ENCODE data around the gene SORD.
"Not testable (repeated sequence)": the region's sequence is repeated elsewhere in the genome, so short reads cannot be mapped to it uniquely, and the experiment has no call there.

The SORD gene

DNA sequence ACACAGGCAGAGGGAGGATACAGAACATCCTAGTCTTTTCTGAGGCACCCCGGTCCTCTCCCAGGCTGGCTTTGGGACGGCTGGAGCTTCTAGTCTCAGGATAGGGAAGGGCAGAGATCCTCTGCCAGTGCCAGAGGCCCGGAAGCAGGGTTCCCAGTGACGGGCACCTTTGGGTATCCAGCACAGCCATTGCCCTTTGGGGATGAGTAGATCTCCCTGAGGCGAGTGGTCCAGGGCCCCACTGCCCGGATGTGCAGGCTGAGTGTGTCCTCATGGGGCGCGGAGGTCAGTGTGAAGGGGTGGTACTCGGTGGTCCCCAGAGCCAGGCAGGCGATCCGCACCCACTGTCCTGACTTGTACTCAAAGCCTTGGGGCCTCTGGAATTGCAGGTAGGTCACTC is 72.7 kb downstream of the SORD start:
- Histone ChIP-seq H3K27ac (ENCODE audit: insufficient read depth, low read depth, low read length, poor library complexity, severe bottlenecking) (no peak overlapping the region), H3K36me3 (ENCODE audit: control insufficient read depth, insufficient read depth, low read length) (no peaks in the 10 kb centered on the region), H3K9me3 (ENCODE audit: control insufficient read depth, low read length) (no peaks in the 10 kb centered on the region), H3K4me1 (ENCODE audit: control insufficient read depth, insufficient read depth, low read length) (peaks cover 4% of the 10 kb centered on the region), H3K4me3 (ENCODE audit: insufficient read depth, low read depth, low read length) (no peak overlapping the region), H3K27me3 (ENCODE audit: control insufficient read depth, insufficient read depth, low read length, poor library complexity, severe bottlenecking) (no peaks in the 10 kb centered on the region)
- WGBS, 2 experiments: 95 to 96% methylated on average over 11 of the region's 11 CpGs

DNA sequence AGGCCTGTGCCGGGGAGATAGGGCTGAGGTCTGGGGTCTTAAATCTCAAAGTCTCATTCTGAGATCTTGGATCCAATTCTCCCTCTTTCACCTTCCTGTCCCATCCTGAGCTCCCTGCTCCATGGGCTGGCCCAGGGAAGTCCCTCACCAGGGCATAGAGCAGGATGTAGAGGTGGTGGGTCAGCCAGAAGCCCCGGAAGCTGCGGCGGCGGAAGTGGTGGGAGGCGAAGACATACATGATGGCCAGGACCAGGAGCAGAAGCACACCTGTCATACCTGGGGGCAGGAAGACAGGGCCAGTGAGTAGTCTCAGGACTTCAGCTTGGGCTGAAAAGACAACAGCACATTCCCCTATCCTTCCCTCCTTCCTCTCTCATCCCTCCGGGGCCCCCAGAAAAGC is 74.5 kb downstream of the SORD start:
- H3K4me1 ChIP-seq (ENCODE audit: control insufficient read depth, insufficient read depth, low read length): peaks cover 11% of the 10 kb centered on the region
- H3K9me3 ChIP-seq (ENCODE audit: control insufficient read depth, low read length): no peaks in the 10 kb centered on the region
- 95% methylated on average over 7 of the region's 7 CpGs for WGBS, 2 experiments
- no peak overlapping the region for H3K4me3 ChIP-seq (ENCODE audit: insufficient read depth, low read depth, low read length)
- no peak overlapping the region for H3K27ac ChIP-seq (ENCODE audit: insufficient read depth, low read depth, low read length, poor library complexity, severe bottlenecking)
- H3K36me3 ChIP-seq (ENCODE audit: control insufficient read depth, insufficient read depth, low read length): no peaks in the 10 kb centered on the region
- H3K27me3 ChIP-seq (ENCODE audit: control insufficient read depth, insufficient read depth, low read length, poor library complexity, severe bottlenecking): no peaks in the 10 kb centered on the region

DNA sequence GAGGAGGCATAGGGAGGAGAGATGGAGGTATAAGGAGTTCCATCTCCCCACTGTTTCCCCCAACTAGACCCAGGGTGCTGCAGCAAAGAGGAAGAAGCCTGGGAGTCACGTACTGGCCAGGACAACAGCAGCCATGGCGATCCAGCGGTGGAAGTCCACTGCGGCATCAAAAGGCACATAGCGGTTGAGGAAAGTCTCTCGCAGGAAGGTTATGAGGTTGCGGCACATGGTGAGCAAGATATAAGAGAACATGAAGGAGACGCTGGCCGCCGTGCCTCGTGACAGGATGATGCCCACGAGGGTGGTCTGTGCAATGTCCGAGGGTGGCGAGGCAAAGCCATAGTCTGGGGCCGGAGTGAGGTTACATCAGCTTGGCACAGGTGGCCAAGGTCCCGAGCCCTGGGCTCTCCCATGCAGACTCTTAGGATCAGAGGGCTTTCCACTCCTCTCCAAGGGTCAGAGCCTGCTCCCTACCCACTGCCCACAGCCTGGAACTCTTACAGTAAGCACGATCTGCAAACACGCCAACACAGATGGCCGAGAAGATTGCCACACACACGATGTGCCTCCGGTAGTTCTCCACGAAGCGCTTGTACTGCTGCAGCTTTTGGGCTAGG is 76.7 kb downstream of the SORD start:
- no peak overlapping the region for H3K4me3 ChIP-seq (ENCODE audit: insufficient read depth, low read depth, low read length)
- H3K27me3 ChIP-seq (ENCODE audit: control insufficient read depth, insufficient read depth, low read length, poor library complexity, severe bottlenecking): no peaks in the 10 kb centered on the region
- H3K4me1 ChIP-seq (ENCODE audit: control insufficient read depth, insufficient read depth, low read length): peaks cover 11% of the 10 kb centered on the region
- WGBS, 2 experiments: 91% methylated on average over 23 of the region's 23 CpGs
- no peak overlapping the region for H3K27ac ChIP-seq (ENCODE audit: insufficient read depth, low read depth, low read length, poor library complexity, severe bottlenecking)
- H3K36me3 ChIP-seq (ENCODE audit: control insufficient read depth, insufficient read depth, low read length): no peaks in the 10 kb centered on the region
- H3K9me3 ChIP-seq (ENCODE audit: control insufficient read depth, low read length): no peaks in the 10 kb centered on the region

DNA sequence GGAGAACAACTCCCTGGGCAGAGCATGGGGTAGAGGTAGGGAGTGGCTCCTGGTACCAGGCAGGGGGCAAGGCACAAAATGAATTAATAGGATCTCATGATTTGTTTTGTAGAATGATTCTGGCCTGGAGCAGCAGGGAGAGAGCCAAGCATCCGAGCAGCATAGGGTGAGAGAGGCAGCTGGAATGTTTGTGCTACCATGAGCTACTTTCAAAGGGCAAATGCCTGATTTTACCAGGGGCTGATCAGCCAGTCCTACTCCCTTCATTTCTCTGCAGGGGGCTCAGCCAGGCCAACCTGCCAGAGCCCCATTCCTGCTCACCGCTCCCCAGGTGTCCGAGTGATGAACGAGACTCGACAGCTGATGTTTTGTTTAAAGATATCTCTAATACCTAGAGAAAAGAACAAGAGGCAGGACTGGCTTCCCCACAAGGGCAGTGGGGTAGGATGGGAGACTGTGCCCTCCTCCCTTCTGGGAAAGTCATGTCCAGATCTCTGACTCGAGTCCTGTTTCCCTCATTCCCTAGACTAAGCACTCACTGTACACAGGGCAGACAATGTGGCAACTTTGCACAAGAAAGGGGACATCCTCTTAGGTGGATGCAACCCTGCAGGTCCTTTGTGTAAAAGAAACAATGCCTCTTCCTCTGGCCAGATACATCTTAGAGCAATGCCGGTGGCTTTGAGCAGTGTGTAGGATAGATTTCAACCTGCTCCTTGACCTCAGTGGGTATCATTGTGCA is 78.1 kb downstream of the SORD start:
- Histone ChIP-seq H3K4me3 (ENCODE audit: insufficient read depth, low read depth, low read length) (no peak overlapping the region), H3K27me3 (ENCODE audit: control insufficient read depth, insufficient read depth, low read length, poor library complexity, severe bottlenecking) (no peaks in the 10 kb centered on the region), H3K9me3 (ENCODE audit: control insufficient read depth, low read length) (no peaks in the 10 kb centered on the region), H3K4me1 (ENCODE audit: control insufficient read depth, insufficient read depth, low read length) (peaks cover 11% of the 10 kb centered on the region), H3K27ac (ENCODE audit: insufficient read depth, low read depth, low read length, poor library complexity, severe bottlenecking) (no peak overlapping the region), H3K36me3 (ENCODE audit: control insufficient read depth, insufficient read depth, low read length) (no peaks in the 10 kb centered on the region)
- 46 to 53% methylated on average over 7 of the region's 7 CpGs for WGBS, 2 experiments

DNA sequence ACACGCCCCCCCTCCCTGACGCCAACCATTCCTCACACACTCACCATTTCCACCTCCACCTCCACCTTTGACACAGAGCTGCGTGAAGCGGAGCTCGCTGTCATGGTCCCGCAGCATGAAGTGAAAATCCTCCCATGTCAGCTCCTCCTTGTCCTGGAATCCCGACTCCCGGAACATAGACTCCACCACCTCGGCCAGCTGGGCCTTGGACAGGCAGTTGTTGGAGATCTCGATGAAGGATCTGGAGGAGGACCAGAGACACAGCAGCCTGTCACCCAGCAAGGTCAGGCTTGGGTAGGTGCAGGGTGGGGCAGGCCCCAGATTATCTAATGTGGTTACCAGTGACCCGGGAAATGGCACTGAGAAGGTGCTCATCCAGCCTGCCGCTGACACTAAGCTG is 78.8 kb downstream of the SORD start:
- H3K36me3 ChIP-seq (ENCODE audit: control insufficient read depth, insufficient read depth, low read length): no peaks in the 10 kb centered on the region
- H3K4me3 ChIP-seq (ENCODE audit: insufficient read depth, low read depth, low read length): no peak overlapping the region
- 89 to 90% methylated on average over 12 of the region's 12 CpGs for WGBS, 2 experiments
- peaks cover 11% of the 10 kb centered on the region for H3K4me1 ChIP-seq (ENCODE audit: control insufficient read depth, insufficient read depth, low read length)
- no peak overlapping the region for H3K27ac ChIP-seq (ENCODE audit: insufficient read depth, low read depth, low read length, poor library complexity, severe bottlenecking)
- H3K27me3 ChIP-seq (ENCODE audit: control insufficient read depth, insufficient read depth, low read length, poor library complexity, severe bottlenecking): no peaks in the 10 kb centered on the region
- H3K9me3 ChIP-seq (ENCODE audit: control insufficient read depth, low read length): no peaks in the 10 kb centered on the region

DNA sequence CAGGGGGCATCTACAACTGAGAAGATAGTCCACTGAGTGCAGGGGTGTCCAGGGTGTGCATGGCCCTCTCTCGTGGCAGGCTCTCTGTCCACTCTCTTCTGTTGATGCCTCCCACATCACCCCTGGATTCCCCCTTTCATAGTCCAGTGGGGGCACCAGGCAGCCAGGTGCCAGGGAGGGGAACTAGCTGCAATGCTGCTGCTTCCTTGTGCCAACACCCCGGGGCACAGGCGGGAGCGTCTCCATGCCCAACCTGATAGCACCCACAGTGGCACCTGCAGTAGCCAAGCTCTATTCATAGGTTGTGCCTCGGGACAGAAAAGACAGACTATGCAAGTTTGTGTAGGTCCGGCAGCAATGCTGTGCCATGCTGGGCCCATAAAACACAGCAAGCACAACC is 79.2 kb downstream of the SORD start:
- Histone ChIP-seq H3K27me3 (ENCODE audit: control insufficient read depth, insufficient read depth, low read length, poor library complexity, severe bottlenecking) (no peaks in the 10 kb centered on the region), H3K36me3 (ENCODE audit: control insufficient read depth, insufficient read depth, low read length) (no peaks in the 10 kb centered on the region), H3K4me3 (ENCODE audit: insufficient read depth, low read depth, low read length) (no peak overlapping the region), H3K9me3 (ENCODE audit: control insufficient read depth, low read length) (no peaks in the 10 kb centered on the region), H3K4me1 (ENCODE audit: control insufficient read depth, insufficient read depth, low read length) (peaks cover 11% of the 10 kb centered on the region), H3K27ac (ENCODE audit: insufficient read depth, low read depth, low read length, poor library complexity, severe bottlenecking) (no peak overlapping the region)
- WGBS, 2 experiments: 91 to 94% methylated on average over 6 of the region's 6 CpGs

DNA sequence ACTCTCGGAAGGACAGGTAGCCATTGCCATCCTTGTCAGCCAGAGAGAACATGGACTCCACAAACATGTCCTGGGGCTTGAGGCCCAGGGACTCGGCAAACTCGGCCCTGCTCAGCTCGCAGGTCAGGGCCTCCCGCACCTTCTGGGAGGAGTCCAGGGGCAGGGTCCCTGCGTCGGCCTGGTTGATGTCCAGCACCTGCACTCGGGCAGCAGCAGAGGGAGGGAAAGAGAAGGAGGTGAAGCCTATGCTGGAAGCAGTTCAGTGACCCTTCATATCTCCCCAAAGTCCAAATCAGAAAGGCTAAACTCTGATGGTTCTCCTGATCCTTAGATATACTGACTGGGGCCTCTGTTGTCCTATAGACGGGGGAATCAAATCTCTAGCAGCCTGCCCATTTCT is 81.2 kb downstream of the SORD start:
- not testable (repeated sequence) for H3K9me3 ChIP-seq (ENCODE audit: control insufficient read depth, low read length); H3K27me3 ChIP-seq (ENCODE audit: control insufficient read depth, insufficient read depth, low read length, poor library complexity, severe bottlenecking); H3K4me3 ChIP-seq (ENCODE audit: insufficient read depth, low read depth, low read length); H3K36me3 ChIP-seq (ENCODE audit: control insufficient read depth, insufficient read depth, low read length); H3K27ac ChIP-seq (ENCODE audit: insufficient read depth, low read depth, low read length, poor library complexity, severe bottlenecking)
- peaks cover 11% of the 10 kb centered on the region for H3K4me1 ChIP-seq (ENCODE audit: control insufficient read depth, insufficient read depth, low read length)
- WGBS, 2 experiments: 91 to 95% methylated on average over 8 to 9 of the region's 9 CpGs

DNA sequence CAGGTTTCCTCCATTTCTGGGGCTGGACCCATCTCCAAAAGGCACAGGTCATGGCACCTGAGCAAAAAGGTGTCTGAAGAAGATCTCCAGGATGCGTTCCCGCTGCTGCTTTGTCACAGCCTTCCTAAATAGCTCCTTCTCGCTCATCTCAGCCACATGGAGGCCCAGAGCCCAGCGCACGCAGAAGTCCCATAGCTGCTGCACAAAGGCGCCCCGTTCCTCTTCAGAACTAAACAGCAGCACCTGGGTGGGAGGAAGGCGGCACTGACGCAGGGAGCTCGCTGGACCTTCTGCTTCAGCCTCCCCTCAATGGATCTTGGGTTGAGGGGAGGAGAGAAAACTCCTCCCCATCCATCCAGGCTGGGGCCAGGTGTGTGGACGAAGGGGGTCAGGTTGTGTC is 82.6 kb downstream of the SORD start:
- H3K36me3 ChIP-seq (ENCODE audit: control insufficient read depth, insufficient read depth, low read length): no peaks in the 10 kb centered on the region
- 91 to 96% methylated on average over 9 to 11 of the region's 11 CpGs for WGBS, 2 experiments
- H3K9me3 ChIP-seq (ENCODE audit: control insufficient read depth, low read length): no peaks in the 10 kb centered on the region
- no peak overlapping the region for H3K4me3 ChIP-seq (ENCODE audit: insufficient read depth, low read depth, low read length)
- H3K4me1 ChIP-seq (ENCODE audit: control insufficient read depth, insufficient read depth, low read length): peaks cover 8% of the 10 kb centered on the region
- H3K27me3 ChIP-seq (ENCODE audit: control insufficient read depth, insufficient read depth, low read length, poor library complexity, severe bottlenecking): peaks cover 17% of the 10 kb centered on the region
- no peak overlapping the region for H3K27ac ChIP-seq (ENCODE audit: insufficient read depth, low read depth, low read length, poor library complexity, severe bottlenecking)

DNA sequence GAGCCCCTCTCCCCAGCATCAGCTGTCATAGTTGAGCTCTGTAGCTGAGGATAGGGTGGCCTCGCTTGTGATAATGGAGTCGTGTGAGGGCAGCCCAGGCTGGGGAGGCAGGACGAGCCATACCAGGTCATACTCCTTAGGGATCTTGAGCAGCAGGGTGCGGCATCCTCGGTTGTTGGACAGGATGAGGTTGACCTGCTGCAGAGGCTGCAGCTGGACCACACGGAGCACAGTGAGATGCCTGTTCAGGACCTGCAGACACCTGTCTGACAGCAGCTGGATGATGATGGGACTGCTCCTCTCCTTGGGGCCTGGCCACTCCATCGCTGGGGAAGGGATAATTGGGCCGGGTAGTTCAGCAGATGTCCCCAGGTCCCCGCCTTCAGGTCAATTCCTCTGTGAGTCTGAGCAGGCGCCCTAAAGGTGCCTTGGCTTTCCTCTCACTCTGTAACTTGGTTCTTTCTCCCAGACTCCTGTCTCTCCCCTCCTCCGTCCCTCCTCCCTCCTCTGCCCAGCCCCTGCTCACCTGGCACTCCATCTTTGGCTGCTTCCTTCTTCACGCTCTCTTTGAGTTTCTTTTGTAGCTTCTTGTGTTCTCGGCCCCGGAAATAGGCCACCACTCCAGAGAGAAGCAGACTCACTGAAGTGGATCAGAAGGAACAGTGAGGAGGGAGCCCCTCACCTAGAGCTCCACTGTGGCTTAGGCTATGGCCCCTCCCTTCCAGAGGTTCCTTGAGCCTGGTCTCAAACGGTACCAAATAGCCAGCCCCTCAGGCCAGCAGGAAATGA is 83.2 kb downstream of the SORD start:
- Histone ChIP-seq H3K4me1 (ENCODE audit: control insufficient read depth, insufficient read depth, low read length) (peaks cover 2% of the 10 kb centered on the region), H3K27me3 (ENCODE audit: control insufficient read depth, insufficient read depth, low read length, poor library complexity, severe bottlenecking) (peaks cover 21% of the 10 kb centered on the region), H3K27ac (ENCODE audit: insufficient read depth, low read depth, low read length, poor library complexity, severe bottlenecking) (no peak overlapping the region), H3K4me3 (ENCODE audit: insufficient read depth, low read depth, low read length) (no peak overlapping the region), H3K36me3 (ENCODE audit: control insufficient read depth, insufficient read depth, low read length) (no peaks in the 10 kb centered on the region), H3K9me3 (ENCODE audit: control insufficient read depth, low read length) (no peaks in the 10 kb centered on the region)
- whole genome bisulfite sequencing, 2 experiments: 87 to 89% methylated on average over 15 of the region's 15 CpGs

DNA sequence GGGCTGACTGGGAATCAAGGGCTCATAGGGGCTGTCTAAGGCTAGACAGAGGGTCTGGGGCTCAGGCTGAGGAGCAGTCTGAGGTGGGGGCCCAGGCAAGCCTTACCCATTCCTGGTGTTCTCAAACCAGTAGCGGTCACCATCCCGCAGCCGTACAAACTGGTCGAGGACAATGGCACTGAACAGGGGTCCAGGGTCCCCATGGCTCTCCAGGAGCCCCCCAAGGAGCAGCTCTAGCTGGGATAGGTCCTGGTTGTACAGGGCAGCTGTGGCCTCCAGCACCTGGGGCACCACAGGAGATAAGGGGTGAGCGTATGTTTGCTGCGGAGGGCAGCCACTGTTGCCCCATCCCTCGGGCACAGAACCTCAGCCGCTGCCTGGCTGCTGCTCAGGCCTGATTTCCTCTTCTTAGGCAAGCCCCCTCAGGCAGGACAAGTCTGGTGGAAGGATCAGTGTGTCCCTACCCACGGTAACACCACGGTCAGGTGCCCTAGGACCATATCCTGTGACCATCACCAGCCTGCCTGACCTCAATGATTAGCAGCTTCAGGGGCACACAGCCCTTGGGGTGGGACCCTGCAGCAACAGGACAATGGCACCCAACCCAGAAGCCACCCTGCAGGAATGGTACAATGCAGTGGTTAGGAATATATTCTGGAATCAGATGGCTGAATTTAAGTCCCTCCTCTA is 85.1 kb downstream of the SORD start:
- WGBS, 2 experiments: 92 to 94% methylated on average over 10 of the region's 10 CpGs
- Histone ChIP-seq H3K9me3 (ENCODE audit: control insufficient read depth, low read length) (no peaks in the 10 kb centered on the region), H3K4me3 (ENCODE audit: insufficient read depth, low read depth, low read length) (no peak overlapping the region), H3K4me1 (ENCODE audit: control insufficient read depth, insufficient read depth, low read length) (peaks cover 8% of the 10 kb centered on the region), H3K27me3 (ENCODE audit: control insufficient read depth, insufficient read depth, low read length, poor library complexity, severe bottlenecking) (peaks cover 40% of the 10 kb centered on the region), H3K36me3 (ENCODE audit: control insufficient read depth, insufficient read depth, low read length) (no peaks in the 10 kb centered on the region), H3K27ac (ENCODE audit: insufficient read depth, low read depth, low read length, poor library complexity, severe bottlenecking) (no peak overlapping the region)
